NCI-H1417 (cell line): ENCODE results near the gene SNRPD3.
"Not testable (repeated sequence)": the region's sequence is repeated elsewhere in the genome, so short reads cannot be mapped to it uniquely, and the experiment has no call there.

Experiments used
- DNase-seq, 3 experiments: peaks; one replicate each; lab custom pipeline; 2025; lab: John Stamatoyannopoulos, UW

Gene SNRPD3

DNA sequence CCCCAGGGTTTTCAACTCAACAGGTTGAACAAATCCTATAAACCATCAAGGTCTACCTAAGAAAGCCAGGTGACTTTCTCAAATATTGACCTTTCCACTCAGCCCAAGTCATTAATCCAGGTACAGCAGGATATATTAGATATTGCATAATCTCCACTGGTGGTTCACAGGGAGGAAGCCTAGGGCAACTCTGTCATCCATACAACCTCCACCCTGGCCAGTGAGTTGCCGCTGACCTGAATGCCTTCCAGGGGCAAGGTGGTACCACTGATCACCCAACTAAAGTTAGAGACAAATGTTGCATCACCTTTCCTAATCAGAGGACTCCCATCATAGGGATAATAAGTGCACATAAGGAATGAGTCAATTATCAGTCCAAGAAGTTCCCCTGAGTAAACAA is 23.7 kb upstream of the SNRPD3 start:
- no peak for DNase-seq

DNA sequence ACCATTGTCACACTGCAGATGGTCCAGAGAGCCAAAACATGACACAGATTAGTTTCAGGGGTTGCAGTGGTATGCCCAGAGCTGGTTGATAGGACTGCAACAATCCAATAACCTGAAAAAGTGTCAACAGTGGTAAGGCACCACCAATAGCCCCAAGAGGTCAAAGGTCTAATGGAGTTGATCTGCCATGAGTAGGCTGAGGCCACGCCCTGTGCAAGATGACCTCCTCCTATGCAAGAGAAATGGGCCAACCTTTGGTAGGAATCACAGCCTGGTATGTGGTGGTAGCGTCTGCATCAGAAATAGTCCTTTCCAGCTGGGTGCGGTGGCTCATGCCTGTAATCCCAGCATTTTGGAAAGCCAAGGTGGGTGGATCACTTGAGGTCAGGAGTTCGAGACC is 20.5 kb upstream of the SNRPD3 start:
- DNase-seq = no peak

DNA sequence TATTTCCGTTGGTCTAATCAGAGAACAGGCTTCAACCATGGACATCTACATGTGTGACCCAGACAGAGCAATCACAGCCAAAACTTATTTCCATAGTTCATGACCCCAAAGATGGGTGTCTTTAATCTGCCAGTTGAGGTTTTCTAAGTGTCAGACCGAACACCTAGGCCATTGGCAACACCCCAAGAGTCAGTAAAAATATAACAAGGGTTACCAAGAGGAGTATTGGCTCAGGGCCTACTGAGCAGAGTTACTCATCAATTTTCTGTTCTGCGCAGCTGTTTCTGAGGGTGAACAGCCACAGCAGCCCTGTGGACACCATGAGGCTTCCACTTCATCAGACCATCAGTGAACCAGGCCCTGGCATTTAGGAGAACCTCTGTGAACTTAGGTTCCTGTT is 19.7 kb upstream of the SNRPD3 start:
- no peak for DNase-seq

DNA sequence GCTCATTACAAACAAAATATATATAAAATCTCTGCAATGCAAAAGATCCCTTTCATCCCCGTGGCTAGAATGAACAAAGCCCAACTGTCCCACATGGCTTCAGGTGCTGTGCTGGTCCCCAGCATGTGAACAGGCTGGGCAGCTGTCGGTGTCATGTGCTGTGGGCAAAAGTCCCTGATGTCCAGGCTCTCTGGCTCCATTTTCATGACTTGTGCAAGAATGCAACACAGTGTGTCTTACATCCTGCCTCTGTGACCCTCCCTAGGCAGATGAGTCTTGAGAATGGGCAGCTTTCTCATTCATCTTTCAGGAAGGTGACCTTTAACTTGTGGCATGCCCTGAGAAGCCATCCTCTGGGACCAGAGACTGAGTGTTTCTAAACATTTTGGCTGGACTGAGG is 15.3 kb upstream of the SNRPD3 start:
- no peak for DNase-seq

DNA sequence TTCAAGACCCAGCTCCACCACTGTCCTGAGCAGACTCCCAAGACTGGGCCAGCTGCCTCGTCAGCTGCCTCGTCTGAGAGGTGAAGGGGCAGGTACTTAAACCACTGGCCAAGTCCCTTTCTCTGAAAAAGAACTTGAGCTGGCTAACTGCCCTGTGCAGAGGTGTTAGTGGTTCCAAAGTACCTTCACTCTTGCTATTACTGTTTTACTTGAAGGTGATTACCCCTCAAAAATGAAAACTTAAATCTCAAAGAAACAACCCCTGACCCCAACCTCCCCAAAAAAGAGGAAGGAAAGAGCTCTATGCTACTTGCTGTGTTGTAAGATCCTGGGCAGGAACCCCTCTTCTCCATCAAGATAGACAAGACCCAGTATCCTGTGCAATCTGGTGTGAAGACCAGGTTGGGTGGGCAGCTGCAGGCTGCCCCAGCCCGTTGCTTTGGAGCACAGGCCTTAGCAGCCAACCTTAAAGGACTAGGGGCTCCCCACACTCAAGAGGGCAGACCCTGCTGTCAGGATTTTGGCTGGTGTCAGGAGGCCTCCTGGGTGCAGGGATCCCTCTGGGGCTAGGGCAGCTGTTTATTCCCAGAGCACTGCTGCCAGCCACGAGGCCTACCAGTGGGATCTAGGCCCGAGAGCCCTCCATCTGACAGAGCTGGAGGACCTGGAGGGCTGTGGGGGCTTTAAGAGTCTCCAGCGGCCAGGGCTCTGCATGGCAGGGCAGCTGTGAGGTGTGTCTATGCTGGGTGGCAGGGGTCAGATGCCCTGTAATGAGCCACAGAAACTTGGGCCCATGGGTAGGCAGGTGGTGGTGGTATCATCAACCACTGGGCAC is 13.9 kb upstream of the SNRPD3 start:
- DNase-seq = no peak

DNA sequence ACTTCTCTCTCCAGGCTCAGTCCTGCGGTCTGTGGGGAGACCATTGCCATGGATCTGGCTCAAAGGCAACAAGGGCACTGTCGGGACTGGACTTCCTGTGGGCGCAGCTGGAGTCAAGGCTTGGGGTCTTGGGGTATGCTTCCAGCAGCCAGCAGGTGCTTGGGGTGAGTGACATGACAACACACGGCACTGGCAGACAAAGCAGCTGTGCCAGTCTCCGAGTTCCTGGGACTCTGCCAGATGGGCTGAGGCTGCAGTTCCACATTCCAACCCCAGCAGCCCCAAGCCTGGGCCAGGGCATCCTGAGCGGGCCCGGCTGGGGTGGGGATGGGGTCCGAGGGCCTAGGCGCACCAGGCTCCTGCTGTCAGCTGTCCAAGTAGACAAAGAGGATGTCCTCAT is 13.2 kb upstream of the SNRPD3 start:
- DNase-seq = no peak

DNA sequence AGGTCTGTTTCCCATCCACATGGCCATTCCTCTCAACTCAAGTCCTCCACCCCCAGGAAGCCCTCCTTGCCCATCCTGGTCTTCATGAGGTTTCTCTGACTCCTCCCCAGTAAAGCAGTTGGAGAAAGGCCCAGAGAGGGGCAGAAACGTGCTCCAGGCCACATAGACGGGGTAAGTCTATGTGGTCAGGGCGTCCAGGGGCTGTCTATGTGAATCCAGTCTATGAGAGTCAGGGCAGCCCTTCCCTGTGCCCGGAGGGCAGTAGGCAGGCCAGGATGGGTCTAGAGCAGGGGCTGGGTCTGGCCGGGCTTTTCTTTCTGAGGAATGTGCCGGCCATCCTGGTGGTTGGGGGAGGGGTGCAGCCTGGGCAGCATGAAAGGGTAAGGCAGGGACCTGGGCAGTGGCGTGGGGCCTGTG is 12.6 kb upstream of the SNRPD3 start:
- no peak for DNase-seq

DNA sequence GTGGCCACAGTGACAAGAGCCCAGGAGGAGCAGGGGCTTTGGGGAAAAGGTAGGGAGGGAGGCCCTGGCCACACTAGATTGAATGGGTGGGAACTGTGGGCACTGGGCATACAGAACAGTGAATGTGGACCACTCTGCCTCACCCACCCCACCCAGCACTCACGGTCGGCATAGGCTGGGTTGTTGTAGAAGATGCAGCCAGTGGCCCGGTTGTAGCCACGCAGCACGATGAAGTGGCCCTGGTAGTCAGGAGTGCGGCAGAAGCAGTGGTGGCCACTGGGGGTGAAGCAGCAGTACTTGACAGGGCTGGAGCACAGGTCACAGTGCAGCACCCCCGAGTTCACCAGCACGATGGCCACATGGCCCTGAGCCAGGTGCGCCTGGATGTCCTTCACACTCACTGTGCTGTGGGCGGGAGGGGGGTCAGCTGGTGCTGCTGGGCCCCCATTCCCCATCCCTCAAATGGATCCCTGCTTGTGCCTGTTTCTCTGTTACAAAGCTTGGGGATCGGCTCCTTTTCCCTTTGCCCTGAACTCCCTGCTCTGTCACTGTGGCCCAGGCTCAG is 12.0 kb upstream of the SNRPD3 start:
- no peak for DNase-seq

DNA sequence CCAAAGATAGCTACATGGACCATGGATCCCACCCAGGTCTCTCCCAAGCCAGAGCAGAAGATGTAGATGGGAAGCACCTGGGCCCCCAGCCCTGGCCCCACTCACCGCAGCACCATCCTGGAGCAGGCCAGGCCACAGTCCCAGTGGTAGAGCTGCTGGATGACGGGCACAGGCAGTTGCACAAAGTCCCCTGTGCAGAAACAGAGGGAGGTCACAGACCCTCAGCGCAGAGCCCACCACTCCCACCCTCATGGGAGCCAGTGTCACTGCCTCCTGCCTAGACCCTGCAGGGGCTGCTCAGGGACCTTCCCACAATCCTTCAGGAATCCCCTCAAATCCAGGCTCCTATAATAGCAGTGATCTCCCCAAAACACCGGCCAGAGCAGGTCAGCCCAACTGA is 7.0 kb upstream of the SNRPD3 start:
- DNase-seq = no peak

DNA sequence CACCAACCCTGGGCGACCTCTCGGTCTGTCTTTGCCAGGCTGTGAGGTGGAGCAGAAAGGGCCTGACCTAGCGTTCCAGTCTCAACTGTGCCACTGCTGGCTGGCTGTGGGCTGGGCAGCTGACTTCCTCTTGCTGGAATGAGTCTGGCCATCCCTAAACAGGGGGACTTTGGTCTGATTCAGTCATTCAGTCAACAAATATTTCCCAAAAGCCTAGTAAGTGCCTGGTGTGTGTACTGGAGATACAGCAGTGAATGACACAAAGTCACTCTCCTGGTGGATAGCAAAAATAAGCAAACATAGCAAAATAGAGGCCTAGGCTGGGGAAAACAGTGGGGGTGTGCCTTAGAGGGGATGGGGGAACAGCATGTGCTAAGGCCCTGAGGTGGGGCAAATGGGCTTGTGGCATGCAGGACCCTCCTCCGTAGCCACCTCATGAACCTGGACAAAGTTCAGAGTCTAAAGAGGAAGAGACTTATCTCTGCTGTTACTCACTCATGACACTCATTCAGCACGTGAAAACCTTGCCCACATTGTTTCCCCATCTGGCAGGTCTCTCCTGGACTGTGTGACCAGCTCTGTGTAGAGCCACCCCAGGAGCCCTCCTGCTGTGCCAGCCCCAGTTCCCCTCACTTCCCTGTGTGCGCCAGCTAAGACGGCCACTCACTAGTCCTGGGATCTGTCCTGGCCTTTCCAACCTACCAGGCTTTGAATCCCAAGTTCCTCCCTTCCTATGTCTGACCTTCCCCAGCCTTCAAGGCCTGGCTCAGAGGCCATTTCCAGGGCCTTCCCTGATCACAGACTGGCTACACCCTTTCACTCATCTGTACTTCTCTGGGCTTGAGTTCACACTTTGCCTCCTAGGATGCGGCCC is 5.5 kb upstream of the SNRPD3 start:
- no peak for DNase-seq

DNA sequence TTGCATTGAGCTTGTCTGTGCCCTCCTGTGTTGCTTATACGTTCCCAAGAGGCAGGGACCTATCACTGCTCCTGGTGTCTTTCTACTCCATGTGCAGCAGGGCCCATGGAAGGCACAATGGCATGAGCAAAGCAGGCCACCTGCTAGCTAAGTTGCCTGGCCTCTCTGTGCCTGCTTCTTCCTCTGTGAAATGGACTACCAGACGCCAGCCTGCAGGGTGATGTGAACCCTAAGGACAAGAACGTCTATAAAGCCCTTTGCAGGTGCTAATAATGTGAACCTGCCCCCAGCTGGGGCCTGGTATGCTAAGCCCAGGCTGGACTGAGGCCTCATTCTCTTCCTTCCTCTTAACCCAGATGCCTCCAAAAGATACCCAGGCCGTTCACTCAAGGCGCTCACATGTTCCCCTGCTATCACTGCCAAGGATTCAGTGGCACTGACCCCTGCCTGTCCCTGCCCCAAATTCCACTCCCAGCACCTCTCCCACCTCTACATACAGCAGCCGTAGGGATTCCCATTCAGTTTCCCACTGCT is 4.8 kb upstream of the SNRPD3 start:
- DNase-seq = no peak

DNA sequence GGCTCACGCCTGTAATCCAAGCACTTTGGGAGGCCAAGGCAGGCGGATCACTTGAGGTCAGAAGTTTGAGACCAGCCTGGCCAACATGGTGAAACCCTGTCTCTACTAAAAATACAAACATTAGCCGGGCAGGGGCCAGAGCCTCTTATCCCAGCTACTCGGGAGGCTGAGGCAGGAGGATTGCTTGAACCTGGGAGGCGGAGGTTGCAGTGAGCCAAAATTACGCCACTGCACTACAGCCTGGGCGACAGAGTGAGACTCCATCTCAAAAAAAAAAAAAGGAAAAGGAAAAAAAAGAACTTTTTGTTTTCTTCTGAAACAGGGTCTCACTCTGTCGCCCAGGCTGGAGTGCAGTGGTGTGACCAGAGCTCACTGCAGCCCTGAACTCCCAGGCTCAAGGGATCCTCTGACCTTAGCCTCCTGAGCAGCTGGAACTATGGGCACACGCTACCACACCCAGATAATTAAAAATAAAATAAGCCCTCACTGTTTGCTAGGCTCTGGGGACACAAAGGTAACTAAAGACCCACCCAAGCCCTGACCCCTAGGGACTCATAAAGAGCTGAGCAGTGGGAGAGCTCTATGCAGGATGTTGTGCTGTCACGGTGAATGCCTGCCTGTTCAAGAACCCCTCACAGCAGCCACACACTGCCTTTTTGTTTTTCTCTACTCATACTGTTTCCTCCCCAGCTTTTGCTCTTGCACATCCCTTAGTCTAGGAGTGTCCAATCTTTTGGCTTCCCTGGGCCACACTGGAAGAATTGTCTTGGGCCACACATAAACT is 3.1 kb upstream of the SNRPD3 start:
- DNase-seq = not testable (repeated sequence)

DNA sequence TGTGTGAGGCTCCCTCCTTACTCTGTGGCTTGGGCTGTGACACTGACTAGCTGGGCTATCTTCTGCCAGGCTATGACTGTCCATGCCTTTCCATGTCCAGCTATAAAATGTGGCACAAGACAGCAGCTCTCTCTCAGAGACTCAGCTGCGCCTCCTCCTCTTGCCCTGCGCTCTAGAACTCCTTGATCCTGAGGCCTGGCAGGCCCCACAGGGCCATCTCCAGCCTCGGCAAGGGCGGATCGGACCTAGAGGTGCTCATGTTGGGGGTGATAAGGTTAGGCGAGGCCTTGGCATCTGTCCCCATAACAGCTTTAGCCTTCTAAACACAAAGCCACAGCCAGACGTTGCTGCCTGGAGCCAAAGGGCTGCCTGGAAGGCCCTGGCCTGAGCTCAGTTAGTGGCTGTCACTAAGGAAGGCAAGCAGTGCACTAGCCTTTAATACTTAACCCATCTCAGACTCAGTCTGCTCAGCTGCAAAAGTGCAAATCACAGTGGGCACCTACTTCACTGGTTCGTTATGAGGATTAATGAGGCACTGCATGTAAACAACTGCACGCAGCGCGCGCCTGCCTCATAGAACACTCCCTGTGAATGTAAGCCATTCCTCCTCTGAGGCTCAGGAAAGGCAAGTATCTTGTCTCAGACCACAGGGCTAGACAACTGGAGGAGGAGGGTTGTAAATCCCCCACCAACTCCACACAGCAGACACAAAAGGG is 2.0 kb upstream of the SNRPD3 start:
- DNase-seq = peak; percentile 13 to 42 (median 16)

DNA sequence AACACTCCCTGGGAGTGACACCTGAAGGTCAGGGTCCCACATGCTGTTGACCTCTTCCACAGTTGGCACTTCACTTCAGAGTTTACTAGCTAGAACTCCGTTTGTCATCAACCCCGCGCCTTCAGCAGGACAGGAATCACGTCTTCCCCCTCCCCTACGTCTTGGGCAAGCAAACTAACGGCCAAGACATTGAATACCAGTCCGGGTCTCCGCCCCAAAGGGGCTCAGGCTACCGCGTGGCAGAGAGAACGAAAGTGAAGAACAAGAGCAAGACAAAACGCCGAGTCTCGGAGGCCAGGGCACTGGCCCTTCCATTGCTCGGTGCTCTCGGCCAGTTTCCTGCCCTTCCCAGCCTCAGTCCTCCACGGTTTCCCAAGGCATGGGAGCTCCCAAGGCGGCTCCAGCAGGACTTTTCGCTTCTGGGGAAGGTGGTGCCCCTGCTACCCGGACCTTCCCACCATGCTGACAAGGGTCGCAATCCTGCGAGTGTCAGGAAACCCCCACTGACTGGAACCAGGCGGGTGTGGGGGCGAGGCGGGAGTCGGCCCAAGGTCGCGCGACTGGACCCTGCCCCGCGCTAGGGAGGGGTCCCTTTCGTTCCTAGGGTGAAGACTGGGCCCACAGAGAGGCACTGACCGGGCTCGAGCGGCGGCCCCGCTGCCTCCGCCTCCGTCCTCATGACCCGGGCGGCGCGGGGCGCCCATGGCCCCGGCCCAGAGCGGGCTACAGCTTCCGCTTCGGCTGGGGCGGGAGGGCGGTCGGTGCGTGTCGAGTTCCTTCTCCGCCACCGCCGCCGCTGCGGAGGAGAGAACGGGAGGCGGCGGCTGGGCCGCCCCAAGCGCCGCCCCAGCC is 1.3 kb upstream of the SNRPD3 start, which contains the start of gene GUCD1:
GUCD1 (minus strand) TSS at position 826 of the 852 bp plus-strand sequence; CDS start at position 679, 147 bp downstream.
- DNase-seq = no peak

DNA sequence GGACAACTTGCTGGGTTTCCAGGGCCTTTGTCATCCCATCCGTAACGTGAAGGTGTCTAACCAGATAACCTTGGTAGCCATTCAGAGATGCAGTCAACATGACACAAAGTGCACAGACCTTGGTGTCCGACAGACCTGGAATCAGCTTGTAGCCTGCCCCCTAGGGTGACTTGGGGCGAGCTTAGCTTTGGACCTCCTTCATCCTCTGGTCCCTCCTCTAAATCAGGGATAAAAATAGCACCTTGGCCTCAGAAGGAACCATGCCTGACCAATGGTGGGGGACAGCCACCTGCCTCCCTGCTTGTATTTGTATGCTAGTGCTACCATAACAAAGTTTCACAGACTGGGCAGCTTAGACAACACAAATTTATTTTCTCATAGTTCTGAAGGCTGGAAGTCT is 3.7 kb downstream of the SNRPD3 start:
- DNase-seq = no peak

DNA sequence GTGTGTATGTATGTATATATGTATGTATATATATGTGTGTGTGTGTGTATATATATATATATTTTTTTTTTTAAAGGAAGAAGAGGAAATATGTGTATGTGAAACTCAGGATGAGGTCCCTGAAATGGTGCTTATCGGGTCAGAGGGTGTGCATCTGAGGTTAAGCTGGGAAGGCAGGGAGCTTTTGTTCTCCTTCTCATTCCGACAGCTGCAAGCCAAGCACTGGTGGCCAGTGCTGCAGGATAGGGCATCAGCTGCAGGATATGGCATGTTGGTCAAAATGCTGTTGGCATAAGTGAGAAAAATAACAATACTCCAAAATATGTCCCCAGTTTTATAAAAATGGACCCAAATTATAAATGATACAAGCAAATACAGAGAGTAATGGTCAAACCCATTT is 7.4 kb downstream of the SNRPD3 start:
- DNase-seq = no peak

DNA sequence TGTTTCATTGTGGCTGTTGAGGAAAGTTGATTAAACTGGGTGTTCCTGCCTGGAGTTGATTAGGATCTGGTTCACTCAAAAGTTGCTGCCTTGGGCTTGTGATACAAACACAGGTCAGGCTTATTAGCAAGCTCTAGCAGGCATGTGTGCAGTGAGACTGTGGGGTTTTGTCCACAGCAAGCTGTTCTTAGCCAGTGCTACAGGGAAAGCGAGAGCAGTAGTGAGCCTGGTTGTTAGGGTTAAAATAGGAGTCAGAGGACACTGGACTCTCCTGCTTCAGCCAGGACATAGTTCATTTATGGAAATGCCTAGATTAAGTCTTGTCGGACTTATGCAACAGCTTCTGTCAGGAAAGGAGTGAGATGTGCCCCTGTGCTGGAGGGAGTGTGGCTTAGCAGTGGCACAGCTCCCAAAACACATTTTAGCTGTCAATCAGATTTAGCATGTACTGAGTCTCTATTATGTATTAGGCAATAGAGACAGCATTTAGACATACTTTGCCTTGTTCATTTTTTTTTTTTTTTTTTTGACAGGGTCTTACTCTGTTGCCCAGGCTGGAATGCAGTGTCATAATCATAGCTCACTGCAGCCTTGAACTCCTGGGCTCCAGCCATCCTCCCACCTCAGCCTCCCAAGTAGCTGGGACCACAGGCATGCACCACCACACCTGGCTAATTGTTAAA is 8.7 kb downstream of the SNRPD3 start:
- no peak for DNase-seq

DNA sequence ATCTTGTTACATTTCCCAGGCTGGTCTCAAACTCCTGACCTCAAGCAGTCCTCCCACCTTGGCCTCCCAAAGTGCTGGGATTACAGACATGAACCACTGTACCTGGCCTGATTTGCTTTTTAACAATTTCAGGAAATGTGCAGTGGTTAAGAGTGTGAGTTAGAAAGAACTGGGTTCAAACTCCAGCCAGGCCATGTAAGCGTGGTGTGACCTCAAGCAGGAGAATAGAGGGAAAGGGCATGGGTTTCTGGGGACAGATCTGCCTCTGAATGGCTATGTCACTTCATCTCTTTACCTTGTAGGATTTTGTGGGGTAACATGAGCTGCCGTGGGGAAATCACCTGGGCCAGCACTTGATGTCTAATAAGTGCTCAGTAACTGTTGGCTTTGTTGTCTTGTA is 9.3 kb downstream of the SNRPD3 start:
- DNase-seq = no peak

DNA sequence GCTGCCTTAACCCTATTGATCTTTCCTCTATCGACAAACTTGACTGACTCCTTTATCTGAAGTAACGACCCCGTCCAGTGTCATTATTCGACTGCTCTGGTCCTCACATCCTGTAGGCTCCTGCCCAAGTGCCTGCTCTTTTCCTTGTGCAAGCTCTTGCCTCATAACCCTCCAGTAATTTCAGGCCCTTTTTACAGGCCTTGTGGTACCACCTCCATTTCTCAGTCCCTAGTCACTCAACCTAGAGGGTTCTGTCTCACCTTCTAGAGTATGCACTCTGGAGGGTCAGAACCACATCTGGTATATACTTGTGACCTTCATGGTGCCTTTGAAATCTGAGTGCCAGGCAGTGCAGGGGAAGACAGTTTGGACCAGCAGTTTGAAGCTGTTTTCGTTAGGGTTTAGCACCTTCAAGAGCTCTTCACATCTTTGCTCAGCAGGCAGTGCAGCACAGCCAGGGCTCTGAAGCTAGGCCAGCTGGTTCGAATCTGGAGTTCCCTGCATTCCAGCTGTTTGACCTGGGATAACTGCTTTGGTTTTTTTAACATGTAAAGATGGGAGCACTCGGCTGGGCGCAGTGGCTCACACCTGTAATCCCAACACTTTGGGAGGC is 11.2 kb downstream of the SNRPD3 start:
- DNase-seq = peak in 1 of 3 experiments; percentile 48
